OCI-M2 (cell line): Measurements from ENCODE around the gene ZFAND2B.

Experiments
- DNase-seq: peaks from one replicate; lab custom pipeline; 2025; ENCODE audit not compliant: unreplicated experiment; lab: John Stamatoyannopoulos, UW

The ZFAND2B gene

DNA sequence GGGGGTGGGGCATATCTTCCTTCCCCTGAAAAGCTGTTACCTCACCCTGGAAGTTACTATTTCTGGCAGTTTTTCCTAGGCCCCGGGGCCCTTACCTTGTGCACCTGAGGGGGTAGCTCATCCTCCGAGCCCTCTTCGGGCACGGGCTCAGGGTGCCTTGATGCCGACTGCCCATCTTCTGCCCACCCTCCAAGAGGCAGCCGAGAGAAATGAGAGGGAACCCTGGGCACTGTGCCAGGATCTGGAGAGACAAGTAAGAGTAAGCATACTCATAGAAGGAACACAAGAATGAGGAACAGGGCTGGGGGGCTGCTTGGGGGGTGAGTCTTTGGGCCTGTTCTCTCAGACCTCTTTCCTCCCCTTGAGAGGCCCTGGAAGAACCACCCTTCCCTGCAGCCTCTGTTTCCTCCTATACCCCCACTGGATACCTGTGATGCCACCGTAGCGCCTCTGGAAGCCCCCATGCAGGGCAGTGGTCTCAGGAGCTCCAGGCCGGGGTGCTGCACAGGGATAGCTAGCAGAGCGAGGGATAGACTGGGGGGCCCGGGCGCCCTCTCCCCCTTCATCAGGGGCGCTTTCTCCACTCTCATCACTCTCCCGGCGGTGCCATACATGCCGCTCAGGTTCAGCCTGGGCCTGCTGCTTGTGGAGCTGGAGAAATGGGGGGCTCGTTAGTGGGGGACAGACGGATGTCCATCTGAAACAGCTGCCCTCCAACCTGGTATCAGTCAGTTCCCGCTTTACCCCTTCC is 14.2 kb downstream of the ZFAND2B start:
- DNase-seq, result no peak

- no peak for DNase-seq
Measured at GRCh38 chr2:219221957-219222518, 15.5 kb downstream of the ZFAND2B start.

DNA sequence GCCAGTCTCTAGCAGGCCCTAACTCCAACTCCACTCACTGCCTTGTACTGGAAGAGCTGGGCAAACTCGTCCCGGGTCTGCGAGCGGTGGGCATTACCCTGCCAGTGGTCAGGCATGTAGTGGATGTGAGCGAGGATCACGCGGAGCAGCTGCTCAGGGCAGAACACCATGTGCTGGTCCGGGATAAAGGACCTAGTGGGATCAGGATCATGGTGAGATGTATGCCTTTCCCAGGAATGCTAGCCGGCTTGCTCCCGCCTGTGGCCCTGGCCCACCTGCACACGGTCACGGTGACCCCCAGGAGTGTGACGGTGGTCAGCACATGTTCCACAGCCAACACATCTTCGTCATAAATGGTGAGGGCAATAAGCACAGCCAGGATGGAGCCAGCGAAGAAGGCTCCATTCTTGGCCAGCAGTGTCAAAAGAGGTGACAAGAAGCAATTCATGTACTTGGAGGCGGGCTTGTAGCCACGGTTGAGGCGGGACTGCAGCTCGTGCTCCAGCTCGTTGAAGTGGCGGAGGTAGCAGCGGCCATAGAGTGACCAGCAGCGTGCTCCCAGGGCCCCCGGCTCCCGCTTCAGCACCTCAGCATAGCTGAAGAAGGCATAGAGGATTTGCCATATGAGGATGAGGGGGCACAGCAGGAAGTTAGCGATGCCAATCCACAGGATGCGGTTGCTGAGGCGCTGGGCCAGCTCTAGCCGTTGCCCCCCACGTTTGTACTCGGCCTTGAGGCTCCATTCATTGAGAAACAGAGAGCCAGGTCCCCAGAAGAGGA is 17.4 kb downstream of the ZFAND2B start:
- no peak for DNase-seq

DNA sequence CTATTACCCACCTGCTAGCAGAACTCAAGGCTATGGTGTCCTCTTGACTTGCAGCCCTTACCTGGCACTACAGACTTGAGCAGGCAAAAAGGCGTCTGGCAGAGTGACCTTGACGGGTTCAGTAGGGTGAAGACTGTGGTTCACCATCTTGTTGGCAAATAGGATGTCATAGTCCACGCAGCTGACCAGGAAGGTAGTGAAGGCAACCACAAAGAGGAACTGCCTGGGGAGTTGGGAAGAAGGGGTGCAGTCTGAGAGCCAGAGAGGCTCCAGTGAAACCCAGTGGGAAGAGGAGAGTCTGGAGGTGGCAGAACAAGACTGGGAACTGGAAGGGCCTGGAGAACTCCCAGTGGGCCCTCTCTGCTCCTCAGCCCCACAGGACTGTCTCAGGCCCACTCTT is 18.8 kb downstream of the ZFAND2B start:
- DNase-seq, result no peak

DNA sequence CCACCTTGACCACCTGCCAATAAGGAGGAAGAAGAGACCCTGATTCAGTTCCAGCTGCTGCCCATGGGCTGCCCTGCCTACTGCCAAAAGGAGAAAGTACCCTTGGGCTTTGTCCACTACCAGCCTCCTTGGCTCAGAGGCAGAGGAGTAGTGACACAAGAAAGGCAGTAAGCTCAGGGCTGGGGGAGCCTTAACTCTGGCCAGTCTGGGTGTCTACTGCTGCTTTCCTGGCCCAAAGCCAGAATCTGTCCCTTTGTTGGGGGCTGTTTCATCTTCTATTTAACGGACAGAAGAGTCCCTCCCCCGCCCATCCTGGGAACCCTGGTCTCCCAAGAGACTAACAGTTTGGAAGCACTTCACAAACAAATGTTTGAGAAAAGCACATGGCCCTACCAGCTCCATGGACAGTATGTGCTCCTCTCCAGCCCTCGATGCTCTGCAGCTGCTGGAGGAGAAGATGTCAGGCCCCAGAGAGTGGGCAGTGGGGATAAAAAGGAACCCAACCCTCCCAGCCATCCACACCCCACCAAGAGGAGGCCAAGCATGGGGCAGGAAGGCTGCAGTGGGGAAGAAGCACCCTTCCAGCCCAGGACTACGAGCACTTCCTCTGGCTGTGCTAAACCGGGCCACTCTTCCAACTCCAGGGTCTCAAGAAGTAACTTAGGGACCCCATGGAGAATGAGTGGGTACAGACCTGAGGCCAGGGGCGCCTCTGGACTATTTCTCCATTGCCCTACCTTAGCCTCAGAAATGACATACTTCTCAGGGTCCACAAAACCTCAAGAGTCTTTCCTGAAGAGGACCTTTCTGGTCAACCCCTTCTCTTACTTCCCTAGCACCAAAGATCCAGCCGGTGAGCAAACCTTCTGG is 21.7 kb downstream of the ZFAND2B start:
- no peak for DNase-seq

GRCh38 chr2:219228911-219229304 is 22.3 kb downstream of the ZFAND2B start:
- no peak for DNase-seq

DNA sequence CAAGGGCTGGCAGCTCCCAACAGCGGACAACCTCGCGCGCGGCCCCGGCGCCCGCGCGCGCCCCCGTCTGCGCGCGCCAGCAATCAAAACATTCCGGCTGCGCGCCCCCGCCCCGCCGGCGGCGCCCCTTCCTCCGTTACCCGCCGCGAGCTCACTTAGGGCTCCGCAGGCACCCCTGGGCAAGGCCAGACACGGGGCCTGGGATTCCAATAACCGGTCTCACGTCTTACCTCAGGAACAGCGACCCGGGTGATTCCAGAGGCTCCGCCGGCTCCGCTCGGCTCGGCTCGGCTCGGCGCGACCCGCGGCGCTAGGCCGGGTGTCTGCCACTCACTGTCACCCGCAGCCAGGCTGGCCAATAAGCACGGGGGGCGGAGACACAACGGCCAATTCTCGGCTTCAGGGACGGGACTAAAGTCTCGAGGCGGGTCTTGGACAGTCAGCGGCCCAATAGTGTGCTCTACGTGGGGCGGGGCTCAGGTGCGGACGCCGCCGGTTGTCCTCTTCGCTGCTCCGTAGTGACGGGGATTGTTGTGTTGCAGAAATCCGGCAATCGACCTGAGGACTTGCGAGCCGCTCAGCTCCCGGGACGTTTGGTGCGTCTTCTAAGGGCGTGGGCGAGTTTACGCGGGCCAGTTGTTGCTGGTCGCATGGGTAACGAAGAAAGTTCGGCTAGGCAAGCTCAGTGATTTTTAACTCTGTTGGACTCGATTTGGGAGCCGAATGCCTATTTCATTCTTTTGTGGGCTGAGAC is 22.9 kb downstream of the ZFAND2B start, which contains the start of the genes ANKZF1 and ATG9A:
Gene ANKZF1 (plus strand): TSS at position 502 of the 754 bp plus-strand sequence. CDS start 452 bp downstream, outside the sequence.
Gene ATG9A (minus strand): TSS at position 332 of the 754 bp plus-strand sequence. CDS start 1,612 bp downstream, outside the sequence.
- DNase-seq, result peak; percentile 94

DNA sequence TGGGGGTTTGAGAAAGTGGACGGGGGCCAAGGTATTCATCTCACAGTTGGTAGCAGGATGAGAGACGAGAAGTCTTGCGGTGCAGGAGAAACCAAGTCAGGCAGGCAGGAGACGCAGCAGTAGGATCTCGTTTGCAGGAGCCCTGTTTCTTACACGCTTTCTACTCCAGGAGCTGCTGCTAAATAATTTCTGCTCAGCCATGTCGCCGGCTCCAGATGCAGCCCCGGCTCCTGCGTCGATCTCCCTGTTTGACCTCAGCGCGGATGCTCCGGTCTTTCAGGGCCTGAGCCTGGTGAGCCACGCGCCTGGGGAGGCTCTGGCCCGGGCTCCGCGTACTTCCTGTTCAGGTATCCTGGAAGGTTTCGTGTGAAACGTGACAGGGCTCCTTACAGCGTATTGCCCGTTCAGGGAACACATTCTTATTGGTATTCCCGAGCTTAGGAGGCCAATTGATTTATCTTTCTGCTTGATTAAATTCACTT is 23.5 kb downstream of the ZFAND2B start:
- peak; percentile 5 for DNase-seq

GRCh38 chr2:219234331-219234730 is 27.7 kb downstream of the ZFAND2B start:
- no peak for DNase-seq

GRCh38 chr2:219243291-219243761 is 36.7 kb downstream of the ZFAND2B start:
- no peak for DNase-seq

DNA sequence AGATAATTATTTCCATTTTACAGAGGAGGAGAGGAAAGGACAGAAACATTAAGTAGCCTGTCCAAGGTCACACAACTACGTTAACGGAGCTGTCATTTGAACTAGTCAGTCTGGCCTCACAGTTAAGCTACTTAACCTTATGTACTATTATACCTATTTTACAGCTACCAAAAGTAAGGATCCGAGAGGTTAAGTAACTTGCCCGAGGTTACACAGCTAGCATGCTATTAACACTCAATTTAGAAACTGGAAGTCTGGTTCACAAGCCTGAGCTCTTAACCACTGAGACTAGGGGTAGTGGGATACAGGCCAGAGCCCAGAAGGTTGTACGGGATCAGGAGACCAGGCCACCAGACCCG is 38.2 kb downstream of the ZFAND2B start:
- no peak for DNase-seq

DNA sequence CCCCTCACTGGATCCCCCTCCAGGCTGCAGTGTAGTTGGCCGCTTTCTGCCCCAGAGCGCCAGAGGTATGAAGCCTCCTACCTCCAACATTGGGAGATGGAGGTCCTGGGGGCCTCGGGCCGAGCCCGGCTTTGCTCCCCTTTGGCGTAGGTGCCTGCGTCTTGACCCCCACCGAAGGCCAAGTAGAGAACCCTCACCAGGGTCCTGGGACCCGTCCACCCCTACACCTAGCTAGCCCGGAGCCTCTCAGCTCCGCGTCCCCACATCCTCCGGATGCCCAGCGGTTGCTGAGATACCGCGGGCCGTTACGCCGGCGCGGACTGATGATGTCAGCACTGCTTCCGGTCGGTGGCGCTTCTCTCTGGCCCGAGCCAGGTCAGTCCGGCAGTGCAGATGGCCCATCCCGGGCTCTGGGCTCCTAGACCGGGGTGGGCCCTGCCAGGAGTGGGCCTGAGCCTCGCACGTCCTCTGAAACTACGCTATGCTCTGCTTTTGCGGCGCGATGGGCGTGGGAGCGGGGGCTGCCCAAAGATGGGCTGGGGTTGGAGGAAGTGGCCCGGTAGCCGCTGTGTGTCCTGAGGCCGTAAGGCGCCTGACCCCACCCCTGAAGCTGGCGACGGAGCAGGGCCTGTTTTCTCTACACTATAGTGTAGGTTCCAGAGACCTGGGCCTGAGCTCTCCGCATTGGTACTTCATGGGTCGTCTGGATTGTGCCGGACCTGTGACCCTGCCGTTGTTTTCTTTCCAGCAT is 38.7 kb downstream of the ZFAND2B start, which contains the start of the genes GLB1L and STK16:
Gene GLB1L (minus strand): TSS at position 297 of the 751 bp plus-strand sequence. CDS start 1,871 bp downstream, outside the sequence.
Gene STK16 (plus strand): TSS at position 332 of the 751 bp plus-strand sequence. CDS start 521 bp downstream, outside the sequence.
- DNase-seq, result peak; percentile 63

DNA sequence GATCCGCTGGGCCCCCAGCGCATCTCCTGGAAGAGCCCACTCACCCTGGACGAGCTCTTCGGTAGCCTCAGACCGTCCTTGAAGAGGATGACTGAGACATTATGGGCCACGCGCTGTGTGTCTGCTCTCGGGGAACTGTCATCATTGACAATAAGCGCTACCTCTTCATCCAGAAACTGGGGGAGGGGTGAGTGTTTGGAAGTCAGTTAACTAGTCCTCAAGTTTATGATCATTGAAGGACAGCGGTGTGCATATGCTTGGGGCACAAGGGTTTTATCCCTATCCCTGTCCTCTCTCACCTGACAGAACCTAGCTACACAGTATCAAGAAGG is 39.3 kb downstream of the ZFAND2B start:
- DNase-seq, result no peak

DNA sequence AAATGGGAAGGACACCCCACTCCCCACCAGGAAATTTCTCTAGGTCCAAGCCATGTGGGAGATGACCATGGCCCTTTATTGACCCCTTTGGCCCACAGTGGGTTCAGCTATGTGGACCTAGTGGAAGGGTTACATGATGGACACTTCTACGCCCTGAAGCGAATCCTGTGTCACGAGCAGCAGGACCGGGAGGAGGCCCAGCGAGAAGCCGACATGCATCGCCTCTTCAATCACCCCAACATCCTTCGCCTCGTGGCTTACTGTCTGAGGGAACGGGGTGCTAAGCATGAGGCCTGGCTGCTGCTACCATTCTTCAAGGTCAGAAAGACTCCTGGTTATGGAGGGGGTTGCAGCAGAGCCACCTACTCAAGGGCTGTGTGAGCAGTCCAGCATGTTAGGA is 40.0 kb downstream of the ZFAND2B start:
- DNase-seq, result no peak

DNA sequence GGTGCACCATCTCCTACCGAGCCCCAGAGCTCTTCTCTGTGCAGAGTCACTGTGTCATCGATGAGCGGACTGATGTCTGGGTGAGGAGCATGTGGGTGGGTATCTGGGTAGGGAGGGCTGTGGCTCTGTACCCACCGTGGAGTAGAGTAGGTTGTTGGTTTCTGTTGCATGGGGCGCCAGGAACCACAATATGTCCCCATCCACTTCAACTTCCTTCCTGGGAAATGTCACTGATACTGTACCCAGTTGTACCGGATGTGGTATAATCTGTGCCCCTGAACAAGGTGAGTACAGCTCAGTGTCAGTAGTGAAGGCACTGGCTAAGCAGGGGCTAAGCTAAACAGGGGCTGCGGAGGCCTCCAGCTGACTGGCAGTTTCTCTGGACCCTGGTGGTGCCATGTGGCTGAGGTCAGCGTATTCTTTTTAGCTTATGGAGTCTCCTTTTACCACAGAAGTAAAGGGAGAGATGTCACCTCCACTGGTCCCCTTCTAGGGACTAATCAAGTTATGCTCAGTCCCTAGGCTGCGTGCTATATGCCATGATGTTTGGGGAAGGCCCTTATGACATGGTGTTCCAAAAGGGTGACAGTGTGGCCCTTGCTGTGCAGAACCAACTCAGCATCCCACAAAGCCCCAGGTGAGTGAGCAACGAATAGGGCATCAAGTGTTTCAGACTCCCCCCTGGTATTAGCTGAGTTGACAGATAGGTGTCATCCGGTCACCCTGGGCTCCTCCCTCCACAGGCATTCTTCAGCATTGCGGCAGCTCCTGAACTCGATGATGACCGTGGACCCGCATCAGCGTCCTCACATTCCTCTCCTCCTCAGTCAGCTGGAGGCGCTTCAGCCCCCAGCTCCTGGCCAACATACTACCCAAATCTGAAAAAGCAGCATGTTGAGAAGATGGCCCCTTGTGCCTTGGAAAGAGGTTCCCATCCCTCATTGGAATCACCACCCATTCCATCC is 41.4 kb downstream of the ZFAND2B start:
- no peak for DNase-seq

DNA sequence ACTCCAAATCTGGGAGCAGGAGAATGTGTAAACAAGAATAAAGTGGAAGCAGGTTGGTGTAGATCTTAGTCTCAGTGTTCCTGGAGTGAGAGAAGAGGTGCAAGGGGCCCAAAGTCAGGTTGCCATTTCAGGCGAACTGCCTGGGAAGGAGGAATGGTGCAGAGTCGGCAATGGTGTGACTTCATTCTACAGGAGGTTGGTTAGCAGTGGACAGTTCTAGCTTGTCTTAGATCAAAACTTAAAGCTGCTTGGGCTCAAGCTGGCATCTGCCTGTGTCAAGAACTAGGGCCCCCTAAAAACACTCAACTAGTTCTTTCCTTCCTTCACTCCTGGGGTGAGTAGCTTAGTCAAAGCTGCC is 42.2 kb downstream of the ZFAND2B start:
- DNase-seq, result no peak

DNA sequence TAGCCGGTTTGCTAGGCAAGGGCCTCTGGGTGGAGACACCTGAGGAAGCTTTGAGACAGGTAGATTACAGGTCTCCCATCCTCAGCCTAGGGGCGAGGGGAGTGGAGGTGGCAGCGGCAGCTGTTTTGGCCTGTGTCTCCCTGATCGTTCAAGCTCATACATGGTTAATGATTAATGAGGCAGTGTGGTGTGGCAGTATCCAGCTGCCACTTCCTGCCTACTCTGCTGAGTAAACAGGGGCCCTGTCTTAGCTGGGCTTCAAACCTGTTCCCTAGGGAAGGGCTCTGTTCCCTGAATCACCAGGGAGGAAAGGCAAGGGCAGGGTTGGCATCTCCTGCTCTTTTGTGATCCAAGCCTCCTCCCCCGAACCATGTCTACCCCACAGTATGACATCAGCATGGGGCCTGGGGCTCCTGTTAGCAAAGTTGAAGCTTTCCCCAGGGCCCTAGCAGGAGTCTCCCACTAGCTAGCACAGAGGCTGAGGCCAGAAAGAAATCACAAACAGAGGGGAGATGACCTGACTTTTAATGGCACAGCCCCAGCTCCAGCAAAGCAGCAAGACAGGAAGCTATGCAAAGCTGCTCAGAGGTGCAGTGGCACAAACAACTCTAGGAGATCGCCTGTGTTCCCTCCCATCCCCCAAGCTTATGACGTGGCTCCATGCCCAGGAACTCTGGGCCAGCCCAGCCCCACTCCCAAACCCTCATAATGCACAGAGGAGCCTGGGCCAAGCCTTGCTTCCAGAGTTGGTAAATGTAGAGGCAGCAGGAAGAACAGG is 42.8 kb downstream of the ZFAND2B start:
- DNase-seq, result no peak
